ENCODE results near the gene CACNA1C. TPM values are rescaled to one million over a fixed set of nuclear protein-coding genes. Genes with fewer than 3 reads are reported as not detected.

The CACNA1C gene
- total RNA-seq, 2 donors from 2014 or later: 8.1 to 18.2 TPM

DNA sequence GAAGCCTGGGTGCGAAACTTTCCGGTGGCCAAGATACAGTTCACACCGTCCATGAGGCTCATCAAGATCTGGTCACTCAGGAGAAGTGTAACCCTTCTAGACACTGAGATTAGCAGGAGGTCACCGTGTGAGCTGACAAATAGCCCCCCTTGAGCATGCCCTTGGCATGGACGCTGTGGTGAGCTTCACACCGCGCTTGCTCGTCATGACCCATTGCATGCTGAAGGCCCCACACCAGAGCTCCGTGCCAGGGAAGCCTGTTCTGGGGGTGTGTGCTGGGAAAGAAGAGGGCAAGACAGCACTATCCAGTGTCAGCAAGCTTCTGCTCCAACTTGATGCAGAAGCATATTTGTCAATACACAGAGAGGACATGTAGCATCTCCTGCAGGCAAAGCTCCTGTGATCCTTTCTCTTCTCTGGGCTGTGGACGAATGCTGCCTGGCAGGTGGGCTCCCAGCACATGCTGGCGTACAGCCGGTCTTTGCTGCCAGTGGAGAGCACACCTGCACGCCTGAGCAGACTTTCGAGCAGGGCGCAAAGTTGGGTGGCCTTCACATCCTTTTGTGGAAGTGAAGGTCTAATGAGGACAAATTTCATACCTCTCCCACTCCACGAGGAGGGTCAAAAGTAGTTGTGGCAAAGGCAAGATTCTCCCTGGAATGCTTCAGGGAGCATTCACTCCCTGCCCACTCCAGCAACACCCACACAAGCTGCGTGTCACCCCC is 615.1 kb downstream of the CACNA1C start:
- Histone ChIP-seq H3K4me1 (replicated peaks) (no peaks in the 10 kb centered on the region), H3K9me3 (no peaks in the 10 kb centered on the region), H3K36me3 (no peaks in the 10 kb centered on the region), H3K4me3 (no peak overlapping the region), H3K27me3 (replicated peaks; ENCODE audit: insufficient read depth) (no peaks in the 10 kb centered on the region), H3K27ac (no peak overlapping the region)
- DNase-seq (ENCODE audit: low spot score): no peak
- TF ChIP-seq POLR2A (IDR thresholded peaks at IDR 0.05) (no peak), POLR2AphosphoS5 (IDR thresholded peaks at IDR 0.05) (no peak)
- TF ChIP-seq, protein P1, sequence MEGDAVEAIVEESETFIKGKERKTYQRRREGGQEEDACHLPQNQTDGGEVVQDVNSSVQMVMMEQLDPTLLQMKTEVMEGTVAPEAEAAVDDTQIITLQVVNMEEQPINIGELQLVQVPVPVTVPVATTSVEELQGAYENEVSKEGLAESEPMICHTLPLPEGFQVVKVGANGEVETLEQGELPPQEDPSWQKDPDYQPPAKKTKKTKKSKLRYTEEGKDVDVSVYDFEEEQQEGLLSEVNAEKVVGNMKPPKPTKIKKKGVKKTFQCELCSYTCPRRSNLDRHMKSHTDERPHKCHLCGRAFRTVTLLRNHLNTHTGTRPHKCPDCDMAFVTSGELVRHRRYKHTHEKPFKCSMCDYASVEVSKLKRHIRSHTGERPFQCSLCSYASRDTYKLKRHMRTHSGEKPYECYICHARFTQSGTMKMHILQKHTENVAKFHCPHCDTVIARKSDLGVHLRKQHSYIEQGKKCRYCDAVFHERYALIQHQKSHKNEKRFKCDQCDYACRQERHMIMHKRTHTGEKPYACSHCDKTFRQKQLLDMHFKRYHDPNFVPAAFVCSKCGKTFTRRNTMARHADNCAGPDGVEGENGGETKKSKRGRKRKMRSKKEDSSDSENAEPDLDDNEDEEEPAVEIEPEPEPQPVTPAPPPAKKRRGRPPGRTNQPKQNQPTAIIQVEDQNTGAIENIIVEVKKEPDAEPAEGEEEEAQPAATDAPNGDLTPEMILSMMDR (IDR thresholded peaks at IDR 0.05): no peak
- WGBS: 84% methylated on average over 17 of the region's 17 CpGs
- intact Hi-C loops (cut with DNase I): no loop called here

DNA sequence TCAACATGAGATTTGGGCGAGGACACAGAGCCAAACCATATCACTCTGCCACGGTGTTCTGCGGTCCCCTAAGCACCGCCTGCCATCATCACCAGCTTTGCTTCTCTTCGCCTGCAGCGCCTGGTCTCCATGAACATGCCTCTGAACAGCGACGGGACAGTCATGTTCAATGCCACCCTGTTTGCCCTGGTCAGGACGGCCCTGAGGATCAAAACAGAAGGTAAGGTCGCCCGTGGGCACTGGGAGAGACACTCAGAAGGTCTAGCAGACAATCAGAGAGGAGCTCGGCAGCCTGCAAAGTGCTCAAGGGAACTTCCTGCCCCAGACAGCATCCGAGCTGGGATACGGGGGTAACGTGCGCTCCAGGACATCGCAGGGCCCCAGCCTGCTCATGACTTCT is 616.0 kb downstream of the CACNA1C start:
- TF ChIP-seq POLR2A (IDR thresholded peaks at IDR 0.05) (no peak), POLR2AphosphoS5 (IDR thresholded peaks at IDR 0.05) (no peak)
- TF ChIP-seq, protein P1 (IDR thresholded peaks at IDR 0.05): no peak
- Histone ChIP-seq H3K4me3 (no peak overlapping the region), H3K27me3 (replicated peaks; ENCODE audit: insufficient read depth) (no peaks in the 10 kb centered on the region), H3K9me3 (no peaks in the 10 kb centered on the region), H3K36me3 (no peaks in the 10 kb centered on the region), H3K27ac (no peak overlapping the region), H3K4me1 (replicated peaks) (no peaks in the 10 kb centered on the region)
- 94% methylated on average over 17 of the region's 17 CpGs for WGBS
- no peak for DNase-seq (ENCODE audit: low spot score)
- intact Hi-C loops (cut with DNase I): no loop called here

DNA sequence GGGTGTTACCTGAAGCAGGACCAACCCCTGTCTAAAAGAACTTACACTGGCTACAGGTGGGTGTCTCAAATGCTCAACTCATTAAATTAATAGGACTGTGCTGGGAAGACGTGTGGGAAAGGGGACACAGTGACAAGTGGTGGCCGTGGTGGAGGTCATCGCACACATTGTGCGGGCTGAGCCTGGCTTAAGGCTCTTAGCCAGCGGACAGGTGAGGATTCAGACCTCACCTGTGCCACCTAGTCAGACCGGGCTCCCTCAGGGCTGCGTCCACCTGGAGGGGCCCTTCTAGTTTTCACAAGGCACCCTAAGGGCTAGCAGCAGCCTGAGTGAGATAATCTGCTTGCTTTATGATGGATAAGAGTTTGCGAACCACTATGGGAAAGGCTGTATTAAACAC is 616.8 kb downstream of the CACNA1C start:
- Histone ChIP-seq H3K4me3 (no peak overlapping the region), H3K4me1 (replicated peaks) (no peaks in the 10 kb centered on the region), H3K27me3 (replicated peaks; ENCODE audit: insufficient read depth) (no peaks in the 10 kb centered on the region), H3K36me3 (no peaks in the 10 kb centered on the region), H3K27ac (no peak overlapping the region), H3K9me3 (no peaks in the 10 kb centered on the region)
- WGBS: 91% methylated on average over 8 of the region's 8 CpGs
- no peak for DNase-seq (ENCODE audit: low spot score)
- TF ChIP-seq, protein P1 (IDR thresholded peaks at IDR 0.05): no peak
- TF ChIP-seq POLR2AphosphoS5 (IDR thresholded peaks at IDR 0.05): no peak
- TF ChIP-seq POLR2A (IDR thresholded peaks at IDR 0.05): no peak
- intact Hi-C loops (cut with DNase I): no loop called here

DNA sequence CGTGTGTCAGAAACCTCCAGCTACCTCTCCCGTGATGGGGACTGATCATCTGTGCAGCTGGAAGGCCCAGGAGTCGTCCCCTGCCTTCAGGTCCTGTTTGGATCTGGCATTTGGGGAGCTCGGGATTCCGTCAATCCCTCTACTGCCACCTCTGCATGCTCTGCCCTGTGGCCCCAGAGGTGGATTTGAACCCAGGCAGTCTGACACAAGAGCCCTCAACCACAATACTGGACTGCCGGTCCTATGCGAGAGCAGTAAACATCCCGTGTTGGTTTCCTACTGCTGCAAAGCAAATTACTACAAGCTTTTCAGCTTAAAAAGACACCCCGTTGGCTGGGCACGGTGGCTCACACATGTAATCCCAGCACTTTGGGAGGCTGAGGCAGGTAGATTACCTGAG is 620.1 kb downstream of the CACNA1C start:
- intact Hi-C loops (cut with DNase I): no loop called here
- no peaks in the 10 kb centered on the region for H3K4me1 ChIP-seq (replicated peaks)
- H3K27me3 ChIP-seq (replicated peaks; ENCODE audit: insufficient read depth): no peaks in the 10 kb centered on the region
- WGBS: 94% methylated on average over 10 of the region's 10 CpGs
- TF ChIP-seq, protein P1 (IDR thresholded peaks at IDR 0.05): no peak
- TF ChIP-seq POLR2AphosphoS5 (IDR thresholded peaks at IDR 0.05) (no peak), POLR2A (IDR thresholded peaks at IDR 0.05) (no peak)
- H3K27ac ChIP-seq: no peak overlapping the region
- H3K4me3 ChIP-seq: no peak overlapping the region
- no peaks in the 10 kb centered on the region for H3K36me3 ChIP-seq
- no peaks in the 10 kb centered on the region for H3K9me3 ChIP-seq
- DNase-seq (ENCODE audit: low spot score): no peak
